ENCODE results near the gene BANK1.

Gene BANK1

GRCh38 chr4:101774807-101775206 lies 15.7 kb upstream of the BANK1 start:
- no peak overlapping the region for H3K4me3 ChIP-seq (replicated peaks in 1 of 2; ENCODE audit: low read depth in 2 of 2, low read length in 2 of 2)
- peak; percentile 43 to 61 for DNase-seq (ENCODE audit: low read depth in 2 of 2)
- no peak for TF ChIP-seq CTCF (IDR thresholded peaks at IDR 0.05; ENCODE audit: low read depth, low read length)

GRCh38 chr4:101777431-101777830 lies 13.1 kb upstream of the BANK1 start:
- no peak for DNase-seq (ENCODE audit: low read depth in 2 of 2)
- no peak overlapping the region for H3K4me3 ChIP-seq (replicated peaks in 1 of 2; ENCODE audit: low read depth in 2 of 2, low read length in 2 of 2)
- TF ChIP-seq CTCF (IDR thresholded peaks at IDR 0.05; ENCODE audit: low read depth, low read length): no peak

- no peak overlapping the region for H3K4me3 ChIP-seq (replicated peaks in 1 of 2; ENCODE audit: low read depth in 2 of 2, low read length in 2 of 2)
- TF ChIP-seq CTCF (IDR thresholded peaks at IDR 0.05; ENCODE audit: low read depth, low read length): no peak
- DNase-seq (ENCODE audit: low read depth in 2 of 2): no peak
Measured at GRCh38 chr4:101780284-101780683, 10.2 kb upstream of the BANK1 start.

- TF ChIP-seq CTCF (IDR thresholded peaks at IDR 0.05; ENCODE audit: low read depth, low read length): no peak
- DNase-seq (ENCODE audit: low read depth in 2 of 2): no peak
Measured at GRCh38 chr4:101782546-101782945, 8.0 kb upstream of the BANK1 start.

GRCh38 chr4:101784957-101785356 lies 5.6 kb upstream of the BANK1 start:
- TF ChIP-seq CTCF (IDR thresholded peaks at IDR 0.05; ENCODE audit: low read depth, low read length): no peak
- no peak for DNase-seq (ENCODE audit: low read depth in 2 of 2)
- H3K4me3 ChIP-seq (replicated peaks in 1 of 2; ENCODE audit: low read depth in 2 of 2, low read length in 2 of 2): no peak overlapping the region

More at GRCh38 chr4:101782546-101782945, 8.0 kb upstream of the BANK1 start:
- no peak overlapping the region for H3K4me3 ChIP-seq (replicated peaks in 1 of 2; ENCODE audit: low read depth in 2 of 2, low read length in 2 of 2)

GRCh38 chr4:101785486-101785885 lies 5.0 kb upstream of the BANK1 start:
- peak; percentile 22 to 54 for DNase-seq (ENCODE audit: low read depth in 2 of 2)
- H3K4me3 ChIP-seq (replicated peaks in 1 of 2; ENCODE audit: low read depth in 2 of 2, low read length in 2 of 2): no peak overlapping the region
- no peak for TF ChIP-seq CTCF (IDR thresholded peaks at IDR 0.05; ENCODE audit: low read depth, low read length)

GRCh38 chr4:101787701-101788316 lies 2.7 kb upstream of the BANK1 start:
- no peak for TF ChIP-seq CTCF (IDR thresholded peaks at IDR 0.05; ENCODE audit: low read depth, low read length)
- H3K4me3 ChIP-seq (replicated peaks in 1 of 2; ENCODE audit: low read depth in 2 of 2, low read length in 2 of 2): no peak overlapping the region
- no peak for DNase-seq (ENCODE audit: low read depth in 2 of 2)

Data from cardiac fibroblast (primary cell).